H9 (cell line): ENCODE results near the gene RNU4-1. TPM values are rescaled to one million over a fixed set of nuclear protein-coding genes. Genes with fewer than 3 reads are reported as not detected.

Experiments used
- DNase-seq: peaks from one replicate; pipeline ENCODE4 v3.0.0-alpha.2; 2017
- H2AFZ ChIP-seq: one replicate; pipeline ENCODE4 v1.6.1; 2013; ENCODE audit warnings: mild to moderate bottlenecking, low read length, control low read depth, moderate library complexity
- H2AK5ac ChIP-seq: 2 replicates; pipeline ENCODE4 v1.6.1; 2013; ENCODE audit warnings: low read length, control low read depth, mixed read lengths; ENCODE audit not compliant: insufficient read length
- H2BK120ac ChIP-seq: one replicate; pipeline ENCODE4 v1.6.1; 2013; ENCODE audit warnings: low read depth, mild to moderate bottlenecking, low read length, control low read depth, inconsistent platforms; ENCODE audit not compliant: poor library complexity, severe bottlenecking
- H2BK12ac ChIP-seq: 2 replicates; pipeline ENCODE4 v1.6.1; 2013; ENCODE audit warnings: low read length, control low read depth, mixed read lengths, low read depth; ENCODE audit not compliant: insufficient read length
- H2BK15ac ChIP-seq: 2 replicates; pipeline ENCODE4 v1.6.1; 2013; ENCODE audit warnings: low read depth, low read length, control low read depth
- H2BK20ac ChIP-seq: one replicate; pipeline ENCODE4 v1.6.1; 2013; ENCODE audit warnings: low read depth, mild to moderate bottlenecking, low read length, control low read depth, inconsistent platforms; ENCODE audit not compliant: poor library complexity, severe bottlenecking
- H2BK5ac ChIP-seq: 2 replicates; pipeline ENCODE4 v1.6.1; 2013; ENCODE audit warnings: low read length, control low read depth, mixed read lengths; ENCODE audit not compliant: insufficient read length
- H3K14ac ChIP-seq: 2 replicates; pipeline ENCODE4 v1.6.1; 2013; ENCODE audit warnings: low read length, control low read depth; ENCODE audit not compliant: insufficient read depth
- H3K18ac ChIP-seq: 2 replicates; pipeline ENCODE4 v1.6.1; 2013; ENCODE audit warnings: low read depth, mild to moderate bottlenecking, mixed read lengths, low read length, control low read depth; ENCODE audit not compliant: insufficient read length
- H3K23ac ChIP-seq: 2 replicates; pipeline ENCODE4 v1.6.1; 2013; ENCODE audit warnings: low read length, control low read depth, mixed read lengths, low read depth; ENCODE audit not compliant: insufficient read length
- H3K23me2 ChIP-seq: 2 replicates; pipeline ENCODE4 v1.6.1; 2013; ENCODE audit warnings: low read depth, mild to moderate bottlenecking, mixed read lengths, low read length, control low read depth; ENCODE audit not compliant: insufficient read length, poor library complexity, severe bottlenecking
- H3K27ac ChIP-seq: 2 replicates; pipeline ENCODE4 v1.5.1; 2013; ENCODE audit warnings: low read length, control low read depth, mixed read lengths, low read depth; ENCODE audit not compliant: insufficient read length
- H3K27me3 ChIP-seq: 2 replicates; pipeline ENCODE4 v1.6.1; 2013; ENCODE audit warnings: low read length, control low read depth, inconsistent platforms; ENCODE audit not compliant: insufficient read depth
- H3K4ac ChIP-seq: 2 replicates; pipeline ENCODE4 v1.6.1; 2013; ENCODE audit warnings: low read depth, mild to moderate bottlenecking, control low read depth, inconsistent platforms, low read length, moderate library complexity
- H3K4me1 ChIP-seq: 2 replicates; pipeline ENCODE4 v1.6.1; 2013; ENCODE audit warnings: low read length, control low read depth, inconsistent platforms; ENCODE audit not compliant: insufficient read depth
- H3K4me2 ChIP-seq: 2 replicates; pipeline ENCODE4 v1.6.1; 2013; ENCODE audit warnings: low read length, control low read depth, mixed read lengths; ENCODE audit not compliant: insufficient read length, insufficient read depth
- H3K56ac ChIP-seq: 2 replicates; pipeline ENCODE4 v1.6.1; 2013; ENCODE audit warnings: low read depth, mild to moderate bottlenecking, mixed read lengths, low read length, control low read depth; ENCODE audit not compliant: insufficient read length
- H3K79me1 ChIP-seq: 2 replicates; pipeline ENCODE4 v1.6.1; 2013; ENCODE audit warnings: low read depth, mild to moderate bottlenecking, moderate library complexity, low read length, control low read depth, inconsistent platforms; ENCODE audit not compliant: insufficient read depth, poor library complexity, severe bottlenecking
- H3K79me2 ChIP-seq: 2 replicates; pipeline ENCODE4 v1.6.1; 2013; ENCODE audit warnings: low read length, control low read depth, inconsistent platforms; ENCODE audit not compliant: insufficient read depth
- H3K9ac ChIP-seq: 2 replicates; pipeline ENCODE4 v1.6.1; 2013; ENCODE audit warnings: low read length, control low read depth, mixed read lengths; ENCODE audit not compliant: insufficient read length; ENCODE audit errors: extremely low read depth
- H3K9me3 ChIP-seq: one replicate; pipeline ENCODE4 v1.6.1; 2013; ENCODE audit warnings: low read depth, low read length, inconsistent platforms; ENCODE audit not compliant: control insufficient read depth
- H3T11ph ChIP-seq: one replicate; pipeline ENCODE4 v1.6.1; 2013; ENCODE audit warnings: mild to moderate bottlenecking, low read length, control low read depth, inconsistent platforms
- H4K20me1 ChIP-seq: one replicate; pipeline ENCODE4 v1.6.1; 2013; ENCODE audit not compliant: control insufficient read depth, insufficient read length, insufficient read depth
- H4K5ac ChIP-seq: 2 replicates; pipeline ENCODE4 v1.6.1; 2013; ENCODE audit warnings: low read depth, mild to moderate bottlenecking, mixed read lengths, low read length, control low read depth; ENCODE audit not compliant: insufficient read length
- H4K8ac ChIP-seq: replicated peaks from 2 replicates; pipeline ENCODE4 v1.6.1; 2013; ENCODE audit warnings: low read length, control low read depth, mixed read lengths, low read depth; ENCODE audit not compliant: insufficient read length
- H4K91ac ChIP-seq: 2 replicates; pipeline ENCODE4 v1.6.1; 2013; ENCODE audit warnings: low read depth, mild to moderate bottlenecking, moderate library complexity, mixed read lengths, low read length, control low read depth; ENCODE audit not compliant: insufficient read length
- H3K27ac Mint-ChIP-seq, 3 experiments: 2 replicates in 2 of 3; 3 replicates in 1 of 3; pipeline ENCODE4 v1.8.0; 2020 to 2021; ENCODE audit warnings: mixed read lengths in 3 of 3, mild to moderate bottlenecking in 1 of 3, moderate library complexity in 1 of 3
- H3K27me3 Mint-ChIP-seq: 2 replicates; pipeline ENCODE4 v1.8.0; 2021; ENCODE audit warnings: low read depth, mild to moderate bottlenecking, moderate library complexity, mixed read lengths
- H3K36me3 Mint-ChIP-seq, 3 experiments: 2 replicates in 2 of 3; 3 replicates in 1 of 3; pipeline ENCODE4 v1.8.0; 2020 to 2021; ENCODE audit warnings: low read depth in 3 of 3, mixed read lengths in 3 of 3; ENCODE audit not compliant: insufficient read depth in 1 of 3
- H3K4me1 Mint-ChIP-seq, 2 experiments: 2 replicates each; pipeline ENCODE4 v1.8.0; 2020; ENCODE audit warnings: mixed read lengths in 2 of 2
- H3K4me3 Mint-ChIP-seq, 2 experiments: 2 replicates in 1 of 2; 3 replicates in 1 of 2; pipeline ENCODE4 v1.8.0; 2020 to 2021; ENCODE audit warnings: mild to moderate bottlenecking in 2 of 2, mixed read lengths in 2 of 2, moderate library complexity in 1 of 2
- H3K9me3 Mint-ChIP-seq, 2 experiments: 2 replicates in 1 of 2; 3 replicates in 1 of 2; pipeline ENCODE4 v1.8.0; 2020; ENCODE audit warnings: mild to moderate bottlenecking in 2 of 2, mixed read lengths in 2 of 2, moderate library complexity in 1 of 2
- CTCF ChIP-seq: fragments of 200-600 bp; sonication (generic); conservative IDR thresholded peaks from 3 replicates; pipeline ENCODE4 v1.8.0; 2021; ENCODE audit warnings: antibody characterized with exemption, mild to moderate bottlenecking
- WGBS: extraction: QIAGEN DNeasy Blood & Tissue Kit; methylation state at CpG from one replicate; pipeline ENCODE4 v1.1.7; 2013; ENCODE audit warnings: missing lambda C conversion rate, low lambda C conversion rate, mixed read lengths; ENCODE audit not compliant: insufficient read length; ENCODE audit errors: extremely low coverage; 5-methylcytosine and 5-hydroxymethylcytosine counted together
- total RNA-seq: library from RNA; stranded (reverse); gene quantifications from 2 replicates; pipeline ENCODE4 v1.2.1, GENCODE V29; 2021

The RNU4-1 gene
- total RNA-seq, 1 experiment from 2014 or later, result 3,262 TPM

DNA sequence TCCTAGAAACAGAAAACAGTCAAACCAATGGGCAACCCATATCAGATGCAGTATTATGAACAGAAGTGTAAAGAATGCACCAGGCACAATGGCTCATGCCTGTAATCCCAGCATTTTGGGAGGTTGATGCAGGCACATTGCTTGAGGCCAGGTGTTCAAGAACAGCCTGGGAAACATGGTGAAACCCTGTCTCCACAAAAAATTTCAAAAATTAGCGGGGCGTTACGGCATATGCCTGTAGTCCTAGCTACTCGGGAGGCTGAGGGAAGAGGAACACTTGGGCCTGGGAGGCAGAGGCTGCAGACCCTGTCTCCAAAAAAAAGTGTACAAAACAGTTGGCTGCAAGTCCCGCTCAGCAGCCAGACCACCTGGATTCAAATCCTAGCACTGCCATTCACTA, 32.4 kb downstream of the RNU4-1 start:
- Mint-ChIP-seq H3K27ac (peak overlapping the region in 2 of 3 experiments; percentile 13 to 62; a peak in 1 of 7 replicates), H3K4me3 (no peak overlapping the region; a peak in 1 of 5 replicates)

More for the DNA sequence above, 32.4 kb downstream of the RNU4-1 start:
- DNase-seq, result no peak
- Histone ChIP-seq H4K5ac (no peak overlapping the region), H3K9me3 (no peaks in the 10 kb centered on the region), H3K4me2 (no peak overlapping the region), H3K18ac (no peak overlapping the region), H3K23me2 (peaks cover 8% of the 10 kb centered on the region), H4K20me1 (no peaks in the 10 kb centered on the region), H2AFZ (no peak overlapping the region), H2BK15ac (no peak overlapping the region), H3K23ac (no peak overlapping the region), H2BK120ac (no peak overlapping the region), H3K56ac (no peak overlapping the region), H2BK5ac (no peak overlapping the region), H3K79me2 (peaks cover 49% of the 10 kb centered on the region; the same call in 1 of the 2 replicates), H3K79me1 (peaks cover 3% of the 10 kb centered on the region), H2BK12ac (no peak overlapping the region), H3K27me3 (no peaks in the 10 kb centered on the region), H3K4ac (no peak overlapping the region), H3K4me1 (peaks cover 18% of the 10 kb centered on the region), H2AK5ac (no peak overlapping the region), H3T11ph (no peak overlapping the region), H3K27ac (no peak overlapping the region), H4K91ac (no peak overlapping the region), H3K14ac (no peak overlapping the region), H4K8ac (no peak overlapping the region), H3K9ac (no peak overlapping the region), H2BK20ac (no peak overlapping the region)
- no peak for TF ChIP-seq CTCF
- peaks cover 61 to 65% of the 10 kb centered on the region in 2 experiments for H3K4me1 Mint-ChIP-seq
- H3K9me3 Mint-ChIP-seq, result no peaks in the 10 kb centered on the region
- H3K36me3 Mint-ChIP-seq, result peaks cover 0 to 12% (median 5%) of the 10 kb centered on the region in 3 experiments; a peak in 4 of 7 replicates
- no peaks in the 10 kb centered on the region for H3K27me3 Mint-ChIP-seq
- no CpG with 5 or more reads among the region's 5 CpGs for WGBS
